Lower leg skin (tissue), 3 donors: ENCODE measurements around the gene EFCAB8.

Experiments used
- POLR2A ChIP-seq, 2 donors: fragments of 450-650 bp; IDR thresholded peaks; one replicate each; pipeline ENCODE4 v1.6.1; 2016 to 2017; ENCODE audit warnings: antibody characterized with exemption in 2 of 2, mild to moderate bottlenecking in 1 of 2, moderate library complexity in 1 of 2
- TF ChIP-seq, protein P1 (sequence below), 3 donors: fragments of 450-650 bp; IDR thresholded peaks; one replicate each; pipeline ENCODE4 v1.5.1; 2016; ENCODE audit warnings: antibody characterized with exemption in 3 of 3, mild to moderate bottlenecking in 3 of 3, moderate library complexity in 2 of 3

DNA sequence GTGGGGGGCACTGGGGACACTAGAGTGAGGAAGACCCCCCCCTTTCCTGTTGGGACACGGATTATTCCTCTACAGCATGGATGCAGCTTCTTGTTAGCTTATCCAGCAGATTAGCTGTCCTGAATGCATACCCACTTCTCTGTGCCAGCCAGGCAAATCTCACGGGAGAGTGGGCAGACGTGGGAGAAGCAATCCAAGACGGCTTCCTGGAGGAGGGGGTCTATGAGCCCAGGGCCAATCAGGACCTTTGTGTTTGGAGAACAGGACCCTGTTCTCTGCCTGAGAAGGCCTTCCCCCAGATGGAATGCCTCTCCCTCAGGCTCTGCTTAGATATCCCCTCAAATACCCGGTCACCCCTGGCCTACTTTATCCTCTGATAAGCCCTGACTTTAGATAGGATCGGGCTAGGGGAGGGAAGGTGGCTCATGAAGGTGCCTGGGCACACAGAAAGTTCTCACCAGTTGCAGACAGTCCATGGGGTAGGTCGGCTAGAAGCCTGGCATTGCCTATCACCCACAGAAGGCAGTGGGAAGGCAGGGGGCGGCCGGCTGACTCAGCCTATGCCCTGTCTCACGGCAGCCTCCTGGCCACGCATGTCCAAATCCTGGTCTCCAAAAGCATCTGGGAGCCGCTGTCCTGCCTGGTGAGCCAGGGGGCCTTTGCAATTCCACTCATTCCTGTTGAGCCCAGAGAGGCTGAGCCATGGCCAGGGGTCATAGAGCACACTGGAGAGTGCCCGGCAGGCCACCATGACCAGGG, 110.8 kb downstream of the EFCAB8 start:
- TF ChIP-seq, protein P1, sequence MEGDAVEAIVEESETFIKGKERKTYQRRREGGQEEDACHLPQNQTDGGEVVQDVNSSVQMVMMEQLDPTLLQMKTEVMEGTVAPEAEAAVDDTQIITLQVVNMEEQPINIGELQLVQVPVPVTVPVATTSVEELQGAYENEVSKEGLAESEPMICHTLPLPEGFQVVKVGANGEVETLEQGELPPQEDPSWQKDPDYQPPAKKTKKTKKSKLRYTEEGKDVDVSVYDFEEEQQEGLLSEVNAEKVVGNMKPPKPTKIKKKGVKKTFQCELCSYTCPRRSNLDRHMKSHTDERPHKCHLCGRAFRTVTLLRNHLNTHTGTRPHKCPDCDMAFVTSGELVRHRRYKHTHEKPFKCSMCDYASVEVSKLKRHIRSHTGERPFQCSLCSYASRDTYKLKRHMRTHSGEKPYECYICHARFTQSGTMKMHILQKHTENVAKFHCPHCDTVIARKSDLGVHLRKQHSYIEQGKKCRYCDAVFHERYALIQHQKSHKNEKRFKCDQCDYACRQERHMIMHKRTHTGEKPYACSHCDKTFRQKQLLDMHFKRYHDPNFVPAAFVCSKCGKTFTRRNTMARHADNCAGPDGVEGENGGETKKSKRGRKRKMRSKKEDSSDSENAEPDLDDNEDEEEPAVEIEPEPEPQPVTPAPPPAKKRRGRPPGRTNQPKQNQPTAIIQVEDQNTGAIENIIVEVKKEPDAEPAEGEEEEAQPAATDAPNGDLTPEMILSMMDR (IDR thresholded peaks at IDR 0.05), result no peak
- TF ChIP-seq POLR2A (IDR thresholded peaks at IDR 0.05), result no peak
